GM19239 (cell line): ENCODE measurements around the gene SMIM23.

Experiments used
- DNase-seq: peaks from one replicate; pipeline ENCODE4 v3.0.0; 2011; ENCODE audit warnings: low spot score; ENCODE audit not compliant: insufficient read length
- FAIRE-seq: peaks from 2 replicates; lab custom pipeline; 2011; peaks lifted over from hg19 to GRCh38; lab: Jason Lieb, UNC

Gene SMIM23

DNA sequence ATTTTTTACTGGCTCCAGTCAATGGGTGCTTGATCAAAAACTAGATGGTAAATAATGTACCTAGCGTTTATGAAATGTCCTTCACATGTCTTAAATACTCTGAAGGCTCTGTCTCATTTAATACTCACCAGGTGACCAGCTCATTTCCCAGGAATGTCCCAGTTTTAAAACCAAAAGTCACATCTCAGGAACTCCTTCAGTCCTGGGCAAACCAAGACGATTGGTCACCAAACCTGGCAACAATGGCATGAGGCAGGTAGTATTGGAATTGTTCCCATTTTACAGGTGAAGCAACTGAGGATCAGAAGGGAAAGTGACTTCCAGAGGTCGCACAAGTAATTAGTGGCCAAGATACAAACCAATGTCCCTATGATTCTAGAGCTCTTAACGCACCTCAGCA is 27.7 kb downstream of the SMIM23 start:
- FAIRE-seq (no peak), DNase-seq (no peak)

DNA sequence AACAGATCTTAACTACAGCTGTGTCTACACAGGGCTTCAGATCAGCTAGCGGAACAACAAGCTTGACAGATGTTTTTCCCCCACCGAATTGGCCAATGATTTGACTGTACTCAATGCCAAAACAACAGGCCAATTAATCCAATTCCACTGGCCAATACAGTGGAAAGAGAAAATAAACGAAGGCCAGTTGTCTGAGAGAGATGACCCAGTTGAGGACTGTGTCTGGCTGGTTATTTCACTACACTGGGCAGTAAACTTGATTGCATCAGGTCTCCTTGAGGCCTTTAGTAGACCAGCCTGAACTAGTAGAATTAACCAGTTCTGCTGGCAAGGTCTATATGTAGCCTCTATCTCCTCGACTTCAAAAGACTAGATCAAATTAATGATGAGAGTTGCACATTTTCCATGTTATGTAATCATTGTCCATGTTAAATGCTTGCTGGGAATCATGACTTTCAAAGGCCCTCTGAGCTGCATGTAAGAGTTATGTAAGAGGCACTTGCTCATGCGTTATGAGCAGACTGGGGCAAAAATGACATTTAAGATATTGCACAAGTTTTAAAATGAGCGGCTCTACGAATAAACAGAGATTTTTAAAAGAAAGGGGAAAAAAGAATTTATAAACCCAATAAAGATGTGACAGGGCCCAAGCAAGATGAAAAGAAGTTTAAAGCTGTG is 28.3 kb downstream of the SMIM23 start:
- DNase-seq = no peak
- FAIRE-seq = no peak

DNA sequence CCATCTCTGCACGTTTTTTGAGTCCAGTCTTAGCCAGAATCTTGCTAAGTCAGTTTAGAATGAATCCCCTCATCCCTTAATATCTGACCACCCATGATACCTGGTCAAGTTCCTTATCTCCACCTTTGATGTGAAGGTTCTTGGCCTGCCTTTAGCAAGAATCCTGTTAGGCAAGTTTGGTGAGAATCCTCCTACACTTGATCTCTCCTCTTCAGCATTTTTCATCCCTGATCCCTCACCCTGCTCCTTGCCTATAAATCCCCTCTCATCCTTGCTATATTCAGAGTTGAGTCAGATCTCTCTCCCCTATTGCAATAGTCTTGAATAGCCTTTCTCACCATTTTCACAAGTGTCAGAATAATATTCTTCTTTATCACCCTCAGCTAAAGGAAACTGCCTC is 31.0 kb downstream of the SMIM23 start:
- no peak for DNase-seq
- no peak for FAIRE-seq

DNA sequence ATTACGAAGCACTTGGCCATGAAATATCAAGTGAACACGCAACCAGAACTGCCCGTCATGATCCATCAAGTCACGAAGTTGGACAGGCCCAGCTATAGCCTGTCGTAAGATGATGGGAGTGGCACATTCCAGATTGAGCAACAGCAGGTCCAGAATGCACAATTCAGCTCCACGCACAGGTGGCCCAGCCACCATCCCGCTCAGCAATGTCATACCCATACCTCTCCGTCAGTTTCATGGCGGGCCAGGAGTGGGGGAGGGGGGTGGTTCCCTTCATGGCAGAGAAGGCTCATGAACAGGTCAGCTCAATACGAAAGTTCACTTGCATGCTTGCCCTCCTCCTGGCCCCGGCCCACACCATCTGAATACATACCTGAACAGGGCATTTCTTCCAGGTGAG is 34.9 kb downstream of the SMIM23 start:
- no peak for FAIRE-seq
- no peak for DNase-seq

DNA sequence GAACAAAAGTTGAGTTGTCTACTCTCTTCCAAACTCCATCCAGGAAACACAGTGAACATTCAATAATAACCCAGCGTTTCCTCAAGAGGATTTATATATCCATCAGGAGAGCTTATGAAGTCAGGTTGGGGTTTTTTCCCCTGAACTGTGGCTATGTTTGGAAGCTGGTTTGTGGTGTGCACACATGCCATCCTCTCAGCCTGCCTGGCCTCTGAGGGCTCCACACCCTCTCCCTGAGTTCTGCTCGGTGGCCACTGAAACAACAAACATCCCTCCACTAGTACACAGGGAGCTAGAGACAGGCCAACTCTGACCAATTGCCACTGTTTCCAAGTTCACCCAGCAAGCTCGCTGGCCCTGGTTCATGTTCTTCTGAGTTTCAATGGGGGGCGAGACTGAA is 35.7 kb downstream of the SMIM23 start:
- DNase-seq (no peak), FAIRE-seq (no peak)

DNA sequence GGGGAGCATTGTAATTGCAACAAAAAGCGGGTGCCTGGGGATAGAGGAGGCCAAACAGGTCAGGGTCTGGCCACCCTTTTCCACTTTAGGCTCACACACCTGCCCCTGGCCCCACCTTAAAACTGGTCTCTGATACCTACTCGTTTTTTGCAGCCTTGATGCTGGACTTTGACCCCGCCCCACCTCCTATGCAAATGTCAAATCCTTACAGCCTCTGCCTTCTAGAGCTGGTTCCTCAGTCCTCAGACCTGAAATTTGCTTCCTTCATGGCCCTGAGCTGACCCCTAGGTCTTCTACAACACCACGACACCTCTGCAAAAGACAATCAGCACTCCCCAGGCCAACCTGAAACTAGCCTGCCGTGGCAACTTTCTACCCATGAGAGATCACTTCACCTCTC is 37.7 kb downstream of the SMIM23 start:
- DNase-seq (no peak), FAIRE-seq (no peak)

DNA sequence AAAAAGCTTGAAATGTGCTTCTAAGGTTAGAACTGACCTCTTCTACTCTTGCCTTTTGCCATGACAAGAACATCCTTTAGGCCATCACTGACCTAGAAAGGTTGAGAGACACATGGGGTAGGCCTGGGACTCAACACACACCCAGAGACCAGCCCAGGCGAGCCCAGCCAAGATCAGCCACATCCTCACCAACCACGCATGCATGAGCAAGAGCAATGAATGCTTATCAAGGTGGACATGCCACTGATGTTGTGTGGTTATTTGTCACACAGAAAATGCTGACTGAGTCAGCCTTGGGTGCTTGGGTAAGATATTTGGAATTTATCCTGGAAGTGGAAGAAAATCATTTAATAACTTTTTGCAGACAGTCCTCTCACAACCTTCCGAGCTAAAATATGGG is 39.4 kb downstream of the SMIM23 start:
- DNase-seq (no peak), FAIRE-seq (no peak)

DNA sequence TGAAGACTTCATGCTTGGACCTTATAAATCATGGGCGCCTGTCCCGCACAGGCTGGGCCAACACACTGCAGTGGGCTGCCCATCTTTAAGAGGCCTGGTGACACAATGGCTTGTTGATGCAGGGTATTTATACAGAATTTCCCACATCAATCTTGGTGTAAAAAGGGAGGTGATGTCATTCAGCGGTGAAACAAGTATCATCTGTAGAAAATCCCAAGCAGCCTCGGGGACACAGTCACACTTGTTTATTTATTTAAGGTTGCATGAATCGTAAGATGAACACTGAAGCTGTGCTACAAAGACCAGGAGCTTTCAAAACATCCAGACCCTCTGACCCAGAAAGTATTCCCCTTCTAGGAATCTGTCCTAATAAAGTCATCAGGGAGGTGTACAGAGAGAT is 40.5 kb downstream of the SMIM23 start:
- no peak for FAIRE-seq

DNA sequence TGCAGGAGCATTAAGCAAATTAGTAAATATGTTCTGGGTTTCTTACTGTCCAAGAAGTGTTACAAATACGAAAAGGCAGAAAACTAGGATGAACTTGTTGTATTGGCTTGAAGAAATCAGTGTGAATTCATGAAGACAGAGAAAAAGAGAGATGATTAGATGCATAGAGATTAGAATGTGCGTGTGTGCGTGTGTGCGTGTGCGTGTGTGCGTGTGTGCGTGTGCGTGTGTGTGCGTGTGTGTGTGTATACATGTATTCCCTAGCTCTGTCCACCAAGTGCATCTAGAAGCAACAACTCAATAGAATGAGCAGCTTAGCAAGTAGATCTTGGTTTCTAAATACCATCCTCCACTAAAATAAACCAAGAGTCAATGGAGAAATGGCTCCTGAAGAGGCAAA is 41.5 kb downstream of the SMIM23 start:
- FAIRE-seq (no peak), DNase-seq (no peak)

More for the DNA sequence above, 40.5 kb downstream of the SMIM23 start:
- DNase-seq = no peak

DNA sequence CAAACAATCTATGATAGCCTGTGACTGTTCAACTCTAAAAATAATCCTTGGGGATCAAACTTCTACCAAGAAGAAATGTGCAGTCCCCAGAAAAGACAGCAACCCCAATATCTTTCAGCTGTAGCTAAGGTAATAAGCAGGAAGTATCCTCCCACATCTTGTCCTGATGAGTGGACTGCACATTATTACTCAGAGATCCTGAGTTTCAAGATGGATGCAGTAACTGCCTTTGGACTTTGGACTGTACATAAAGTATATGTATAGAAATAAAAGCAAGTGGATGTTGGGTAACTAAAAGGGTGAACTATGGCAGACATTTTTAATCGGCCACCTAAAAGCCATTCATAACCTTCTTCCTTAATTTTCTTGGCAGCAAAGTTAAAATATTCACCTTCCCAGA is 45.1 kb downstream of the SMIM23 start:
- no peak for FAIRE-seq
- DNase-seq = no peak

DNA sequence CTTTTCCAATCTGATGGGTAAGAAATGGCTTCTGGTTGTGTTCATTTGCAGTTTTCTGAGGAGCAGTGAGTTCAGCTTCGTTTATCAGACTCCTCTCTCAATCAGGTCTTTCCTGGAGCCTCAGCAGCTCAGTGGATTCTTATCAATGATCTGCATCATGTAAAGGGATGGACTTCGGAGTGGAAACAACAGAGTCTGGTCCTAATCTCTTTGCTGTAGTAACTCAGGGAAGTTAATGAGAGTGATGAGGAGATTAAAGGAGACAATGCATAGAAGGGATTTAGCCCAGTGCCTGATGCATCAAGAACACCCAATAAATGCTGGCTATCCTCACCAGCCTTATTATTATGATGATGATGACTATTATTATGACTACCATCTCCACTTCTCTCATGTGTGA is 47.2 kb downstream of the SMIM23 start:
- FAIRE-seq (no peak), DNase-seq (no peak)

DNA sequence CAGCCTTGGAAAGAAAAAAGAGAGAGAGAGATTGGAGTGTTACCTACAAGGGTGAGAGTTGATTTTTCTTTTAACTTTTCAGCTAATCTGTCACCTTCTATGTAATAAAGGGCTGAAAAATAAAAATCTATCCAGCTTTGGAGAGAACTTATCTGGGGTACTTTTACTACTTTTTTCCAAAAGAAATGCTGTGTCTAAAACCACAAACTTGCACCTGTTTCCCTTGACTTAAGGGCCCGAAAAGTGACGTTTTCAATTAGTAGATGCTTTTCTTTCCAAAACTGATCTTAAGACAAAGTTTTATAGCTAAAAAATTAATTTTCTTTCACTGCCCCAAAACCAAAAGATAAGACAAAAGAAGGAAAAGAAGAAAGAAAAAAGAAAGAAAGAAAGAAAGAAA is 48.8 kb downstream of the SMIM23 start:
- FAIRE-seq = no peak
- DNase-seq = no peak

DNA sequence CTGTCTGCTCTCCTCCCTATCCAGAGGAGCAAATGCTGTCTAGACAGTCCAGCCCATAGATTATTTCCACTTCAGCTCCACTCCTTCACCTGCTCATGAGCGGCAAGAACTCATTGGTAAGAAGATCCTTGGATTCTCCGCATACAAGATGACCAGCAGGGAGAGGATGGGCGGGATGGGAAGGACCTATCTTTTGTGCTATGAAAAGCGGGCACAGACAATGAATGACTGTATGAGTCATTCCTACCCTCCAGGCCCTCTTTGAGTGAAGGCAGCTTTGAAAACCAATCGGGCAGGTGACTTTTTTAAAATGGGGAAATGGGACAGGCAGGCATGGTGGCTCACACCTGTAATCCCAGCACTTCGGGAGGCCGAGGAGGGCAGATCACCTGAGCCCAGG is 49.4 kb downstream of the SMIM23 start:
- DNase-seq (no peak), FAIRE-seq (no peak)

DNA sequence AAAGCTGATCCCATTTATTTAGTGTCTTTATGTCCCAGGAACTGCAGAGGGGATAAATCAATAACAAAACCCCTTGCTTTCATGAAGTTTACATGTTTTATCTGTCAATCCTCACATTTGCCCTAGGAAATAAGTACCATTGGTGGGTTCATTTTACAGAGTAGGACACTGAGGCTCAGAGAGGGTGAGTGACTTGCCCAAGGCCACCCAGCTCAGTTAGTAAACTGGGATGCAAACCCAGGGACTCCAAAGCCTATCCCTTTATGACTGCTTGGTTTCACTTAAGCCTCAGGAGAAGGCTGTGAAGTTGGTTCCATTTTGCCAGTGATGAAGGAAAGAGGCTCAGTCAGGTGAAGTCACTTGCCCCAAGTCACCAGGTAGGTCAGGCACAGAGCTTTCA is 51.9 kb downstream of the SMIM23 start:
- DNase-seq (no peak), FAIRE-seq (no peak)

DNA sequence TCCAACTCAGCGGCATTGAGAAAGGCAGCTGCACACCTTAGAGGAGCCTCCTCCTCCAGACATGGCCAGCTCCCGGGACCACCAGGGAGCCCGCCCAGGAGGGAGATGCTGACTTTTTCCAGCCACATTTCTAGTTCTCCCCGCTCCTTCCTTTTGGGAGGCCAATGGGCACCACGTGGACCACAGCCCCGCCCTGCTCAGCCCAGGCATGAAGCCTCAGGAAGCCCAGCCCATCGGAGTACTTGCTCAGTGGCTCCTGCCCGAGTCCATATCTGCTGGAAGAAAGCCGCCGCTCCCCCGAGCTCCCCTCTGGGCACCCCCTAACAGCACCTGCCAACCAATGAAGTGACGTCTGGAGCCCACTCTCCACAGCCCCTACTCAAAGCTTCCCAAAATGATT is 52.4 kb downstream of the SMIM23 start:
- no peak for FAIRE-seq
- no peak for DNase-seq

DNA sequence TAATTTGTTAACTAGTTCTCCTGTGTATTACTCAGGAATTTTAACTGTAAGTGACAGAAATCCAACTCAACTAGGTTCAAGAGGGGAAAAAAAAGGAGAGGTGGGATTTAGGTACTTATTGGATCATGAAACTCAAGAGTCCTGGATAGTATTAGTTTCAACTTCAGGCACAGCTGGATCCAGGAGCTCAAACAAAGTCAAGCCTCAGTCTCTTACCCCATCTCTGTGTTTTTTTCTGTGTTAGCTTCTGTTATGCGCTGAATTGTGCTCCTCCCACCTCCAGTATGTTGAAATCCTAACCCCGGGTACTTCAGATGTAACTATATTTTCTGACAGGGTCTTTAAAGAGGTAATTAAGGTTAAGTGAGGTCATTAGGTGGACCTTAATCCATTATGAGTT is 53.5 kb downstream of the SMIM23 start:
- DNase-seq (no peak), FAIRE-seq (no peak)

DNA sequence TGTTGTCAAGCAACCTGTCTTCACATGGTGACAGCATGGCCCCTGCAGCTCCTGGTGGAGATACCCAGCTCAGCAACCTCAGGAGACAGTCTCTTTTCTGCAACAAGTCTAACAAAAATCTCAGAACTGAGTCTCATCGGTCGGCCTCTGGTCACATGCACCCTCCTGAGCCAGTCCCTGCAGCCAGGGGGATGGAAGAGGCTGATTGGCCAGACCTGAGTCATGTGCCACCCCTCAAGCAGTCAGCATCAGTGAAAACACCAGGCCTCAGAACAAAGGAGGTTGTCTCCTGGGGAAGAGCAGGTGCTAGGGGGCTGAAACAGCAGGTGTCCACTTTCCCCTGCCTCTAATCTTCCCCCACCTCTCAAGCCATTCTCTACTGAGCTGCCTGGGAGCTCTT is 54.4 kb downstream of the SMIM23 start:
- FAIRE-seq (no peak), DNase-seq (no peak)
